Neural progenitor cell (in vitro differentiated cells): ENCODE data around the gene NDRG4. TPM values are rescaled to one million over a fixed set of nuclear protein-coding genes. Genes with fewer than 3 reads are reported as not detected.

Experiments
- DNase-seq: peaks from one replicate; pipeline ENCODE4 v3.0.0-alpha.2; 2016; ENCODE audit warnings: low spot score
- H2AFZ ChIP-seq: fragments of 200-600 bp; sonication (generic); replicated peaks from 2 replicates; pipeline ENCODE4 v1.6.1; 2016; ENCODE audit warnings: antibody characterized with exemption
- H3F3A ChIP-seq: fragments of 200-600 bp; sonication (generic); 2 replicates; pipeline ENCODE4 v1.6.1; 2016; ENCODE audit warnings: antibody characterized with exemption, low read depth
- H3K27ac ChIP-seq: fragments of 200-600 bp; sonication (generic); 2 replicates; pipeline ENCODE4 v1.5.1; 2016; ENCODE audit warnings: mild to moderate bottlenecking
- H3K27me3 ChIP-seq: fragments of 200-600 bp; sonication (generic); 2 replicates; pipeline ENCODE4 v1.6.1; 2016; ENCODE audit warnings: mild to moderate bottlenecking, moderate library complexity
- H3K36me3 ChIP-seq: fragments of 200-600 bp; sonication (generic); 2 replicates; pipeline ENCODE4 v1.5.1; 2016
- H3K4me1 ChIP-seq: fragments of 200-600 bp; sonication (generic); 2 replicates; pipeline ENCODE4 v1.6.1; 2016; ENCODE audit warnings: mixed run types
- H3K4me2 ChIP-seq: fragments of 200-600 bp; sonication (generic); 2 replicates; pipeline ENCODE4 v1.6.1; 2016
- H3K4me3 ChIP-seq: fragments of 200-600 bp; sonication (generic); 2 replicates; pipeline ENCODE4 v1.5.1; 2016
- H3K79me2 ChIP-seq: fragments of 200-600 bp; sonication (generic); 2 replicates; pipeline ENCODE4 v1.6.1; 2016; ENCODE audit warnings: low read depth
- H3K9ac ChIP-seq: fragments of 200-600 bp; sonication (generic); 2 replicates; pipeline ENCODE4 v1.6.1; 2016
- H3K9me3 ChIP-seq: fragments of 200-600 bp; sonication (generic); 2 replicates; pipeline ENCODE4 v1.5.1; 2016; ENCODE audit warnings: low read depth
- H4K20me1 ChIP-seq: fragments of 200-600 bp; sonication (generic); 2 replicates; pipeline ENCODE4 v1.6.1; 2016; ENCODE audit warnings: low read depth
- H3K27ac Mint-ChIP-seq: 3 replicates; pipeline ENCODE4 v1.8.0; 2021; ENCODE audit warnings: mixed read lengths
- H3K27me3 Mint-ChIP-seq: 2 replicates; pipeline ENCODE4 v1.8.0; 2022; ENCODE audit warnings: low read depth, mild to moderate bottlenecking, inconsistent platforms, moderate library complexity, mixed read lengths; ENCODE audit not compliant: insufficient read depth
- H3K36me3 Mint-ChIP-seq: 3 replicates; pipeline ENCODE4 v1.8.0; 2021; ENCODE audit warnings: mixed read lengths
- H3K4me1 Mint-ChIP-seq: 3 replicates; pipeline ENCODE4 v1.8.0; 2021; ENCODE audit warnings: mixed read lengths
- H3K4me3 Mint-ChIP-seq: 3 replicates; pipeline ENCODE4 v1.8.0; 2021; ENCODE audit warnings: mild to moderate bottlenecking, moderate library complexity, mixed read lengths
- H3K9me3 Mint-ChIP-seq: 3 replicates; pipeline ENCODE4 v1.8.0; 2020; ENCODE audit warnings: mixed read lengths
- EZH2 ChIP-seq: fragments of 200-600 bp; sonication (generic); IDR thresholded peaks from 2 replicates; pipeline ENCODE4 v1.6.1; 2017; ENCODE audit warnings: antibody characterized with exemption, mild to moderate bottlenecking, moderate library complexity
- EZH2phosphoT487 ChIP-seq: fragments of 200-600 bp; sonication (generic); IDR thresholded peaks from 2 replicates; pipeline ENCODE4 v1.6.1; 2017; ENCODE audit warnings: antibody characterized with exemption
- total RNA-seq: library from RNA; depleted of rRNA; stranded (reverse); fragments of >200 nt; gene quantifications from 2 replicates; pipeline ENCODE4 v1.2.3, GENCODE V29; 2015; ENCODE audit warnings: low replicate concordance
- TF ChIP-seq, protein P1 (sequence below): fragments of 200-600 bp; sonication (generic); IDR thresholded peaks from 2 replicates; pipeline ENCODE4 v1.5.1; 2017; ENCODE audit warnings: antibody characterized with exemption, mild to moderate bottlenecking

The NDRG4 gene
- total RNA-seq, 1 donor from 2014 or later, result 14.6 TPM

DNA sequence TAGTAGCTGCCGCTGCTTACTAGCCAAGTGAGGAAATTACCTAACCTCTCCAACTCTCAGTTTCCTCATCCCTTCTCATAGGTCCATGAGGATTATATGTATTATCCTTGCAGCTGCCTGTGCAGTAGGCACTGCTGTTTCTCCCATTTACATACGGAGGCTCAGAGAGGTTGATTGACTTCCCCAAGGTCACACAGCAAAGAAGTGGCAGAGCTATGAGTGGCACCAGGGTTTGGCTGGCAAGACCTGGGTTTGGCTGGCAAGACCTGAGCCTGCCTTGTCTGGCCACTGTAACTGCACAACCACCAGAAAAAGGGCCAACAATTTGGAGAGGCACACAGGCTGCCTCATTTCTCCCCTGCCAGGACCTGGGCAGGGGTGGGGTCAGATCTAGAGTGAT, 2.5 kb upstream of the NDRG4 start:
- H3K9me3 Mint-ChIP-seq, result no peaks in the 10 kb centered on the region
- H3K9ac ChIP-seq, result no peak overlapping the region
- H3K36me3 ChIP-seq, result no peaks in the 10 kb centered on the region
- no peak for TF ChIP-seq EZH2
- TF ChIP-seq, protein P1, sequence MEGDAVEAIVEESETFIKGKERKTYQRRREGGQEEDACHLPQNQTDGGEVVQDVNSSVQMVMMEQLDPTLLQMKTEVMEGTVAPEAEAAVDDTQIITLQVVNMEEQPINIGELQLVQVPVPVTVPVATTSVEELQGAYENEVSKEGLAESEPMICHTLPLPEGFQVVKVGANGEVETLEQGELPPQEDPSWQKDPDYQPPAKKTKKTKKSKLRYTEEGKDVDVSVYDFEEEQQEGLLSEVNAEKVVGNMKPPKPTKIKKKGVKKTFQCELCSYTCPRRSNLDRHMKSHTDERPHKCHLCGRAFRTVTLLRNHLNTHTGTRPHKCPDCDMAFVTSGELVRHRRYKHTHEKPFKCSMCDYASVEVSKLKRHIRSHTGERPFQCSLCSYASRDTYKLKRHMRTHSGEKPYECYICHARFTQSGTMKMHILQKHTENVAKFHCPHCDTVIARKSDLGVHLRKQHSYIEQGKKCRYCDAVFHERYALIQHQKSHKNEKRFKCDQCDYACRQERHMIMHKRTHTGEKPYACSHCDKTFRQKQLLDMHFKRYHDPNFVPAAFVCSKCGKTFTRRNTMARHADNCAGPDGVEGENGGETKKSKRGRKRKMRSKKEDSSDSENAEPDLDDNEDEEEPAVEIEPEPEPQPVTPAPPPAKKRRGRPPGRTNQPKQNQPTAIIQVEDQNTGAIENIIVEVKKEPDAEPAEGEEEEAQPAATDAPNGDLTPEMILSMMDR, result no peak
- TF ChIP-seq EZH2phosphoT487, result no peak
- no peaks in the 10 kb centered on the region for H3K9me3 ChIP-seq
- peaks cover 38% of the 10 kb centered on the region for H3K4me1 ChIP-seq
- H3K27me3 ChIP-seq, result peaks cover 19% of the 10 kb centered on the region
- H3K79me2 ChIP-seq, result no peaks in the 10 kb centered on the region
- H3K27me3 Mint-ChIP-seq, result peaks cover 13% of the 10 kb centered on the region
- no peak overlapping the region for H3K4me2 ChIP-seq
- no peaks in the 10 kb centered on the region for H4K20me1 ChIP-seq
- H3K36me3 Mint-ChIP-seq, result no peaks in the 10 kb centered on the region
- no peak overlapping the region for H3K27ac ChIP-seq
- DNase-seq, result no peak
- peak overlapping the region; percentile 74 for H3K27ac Mint-ChIP-seq
- peaks cover 23% of the 10 kb centered on the region for H3F3A ChIP-seq
- H3K4me3 Mint-ChIP-seq, result no peak overlapping the region
- peaks cover 69% of the 10 kb centered on the region for H3K4me1 Mint-ChIP-seq
- no peak overlapping the region for H2AFZ ChIP-seq
- H3K4me3 ChIP-seq, result no peak overlapping the region

DNA sequence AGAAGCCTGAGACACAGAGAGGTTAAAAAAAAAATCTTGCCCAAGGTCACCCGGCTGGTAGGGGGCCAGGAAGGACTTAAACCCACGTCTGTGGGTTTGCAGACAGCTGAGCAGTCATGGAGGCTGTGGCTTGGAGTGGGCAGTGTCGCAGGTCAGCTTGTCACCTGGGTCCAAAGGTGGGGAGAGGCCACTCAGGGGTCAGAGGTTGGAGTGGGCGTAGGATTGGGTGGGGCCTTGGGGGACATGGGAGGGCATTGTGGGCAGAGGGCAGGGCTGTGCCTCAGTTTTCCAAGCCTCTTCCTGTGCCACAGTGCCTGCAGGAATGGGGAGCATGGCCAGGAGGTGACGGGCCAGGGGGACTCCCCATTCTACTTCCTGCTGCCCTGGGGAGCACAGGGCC, 2.0 kb upstream of the NDRG4 start:
- peaks cover 64% of the 10 kb centered on the region for H3K4me1 Mint-ChIP-seq
- Histone ChIP-seq H4K20me1 (no peaks in the 10 kb centered on the region), H3K36me3 (no peaks in the 10 kb centered on the region), H3K9me3 (no peaks in the 10 kb centered on the region), H2AFZ (no peak overlapping the region), H3F3A (peaks cover 23% of the 10 kb centered on the region), H3K4me2 (no peak overlapping the region), H3K4me1 (peaks cover 34% of the 10 kb centered on the region), H3K4me3 (no peak overlapping the region), H3K79me2 (no peaks in the 10 kb centered on the region), H3K27ac (no peak overlapping the region), H3K27me3 (peaks cover 24% of the 10 kb centered on the region), H3K9ac (no peak overlapping the region)
- no peaks in the 10 kb centered on the region for H3K9me3 Mint-ChIP-seq
- no peak overlapping the region for H3K4me3 Mint-ChIP-seq
- no peaks in the 10 kb centered on the region for H3K36me3 Mint-ChIP-seq
- H3K27ac Mint-ChIP-seq, result peak overlapping the region; percentile 74
- TF ChIP-seq, protein P1, result no peak
- TF ChIP-seq EZH2phosphoT487, result no peak
- TF ChIP-seq EZH2, result no peak
- no peak for DNase-seq
- H3K27me3 Mint-ChIP-seq, result peaks cover 11% of the 10 kb centered on the region

DNA sequence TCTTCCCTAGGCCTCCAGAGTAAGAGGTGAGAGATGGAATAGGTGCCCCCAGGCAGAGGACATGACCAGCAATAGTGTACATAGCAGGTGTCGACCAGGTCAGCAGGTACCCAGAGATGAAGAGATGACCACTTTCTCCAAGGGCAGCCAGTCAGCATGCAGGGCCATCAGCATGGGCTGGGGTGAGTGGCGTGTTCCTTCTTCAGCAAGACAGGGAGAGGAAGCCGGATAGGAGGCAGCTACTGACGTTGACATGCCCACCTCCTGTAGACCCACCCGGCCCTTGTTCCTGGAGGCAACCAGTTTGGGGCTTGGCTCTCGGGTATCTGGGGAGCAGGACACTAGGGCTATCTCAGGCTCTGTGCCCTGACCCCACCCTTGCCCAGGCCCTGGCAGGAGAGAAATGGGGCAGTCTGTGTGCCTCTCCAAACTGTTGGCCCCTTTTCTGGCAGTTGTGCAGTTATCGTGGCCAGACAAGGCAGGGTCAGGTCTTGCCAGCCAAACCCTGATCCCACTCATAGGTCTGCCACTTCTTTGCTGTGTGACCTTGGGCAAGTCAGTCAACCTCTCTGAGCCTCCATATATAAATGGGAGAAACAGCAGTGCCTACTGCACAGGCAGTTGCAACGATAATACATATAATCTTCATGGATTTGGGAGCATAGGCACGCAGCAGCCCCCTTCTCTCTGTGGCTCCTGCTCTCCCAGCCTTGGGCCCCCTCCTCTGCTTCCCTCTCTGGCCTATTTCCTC, 1.4 kb upstream of the NDRG4 start:
- H3K27ac Mint-ChIP-seq, result peak overlapping the region; percentile 94
- Histone ChIP-seq H3K79me2 (no peaks in the 10 kb centered on the region), H3F3A (peaks cover 23% of the 10 kb centered on the region), H3K27me3 (peaks cover 25% of the 10 kb centered on the region), H3K9me3 (no peaks in the 10 kb centered on the region), H3K4me3 (no peak overlapping the region), H4K20me1 (no peaks in the 10 kb centered on the region), H3K4me1 (peaks cover 32% of the 10 kb centered on the region), H3K27ac (no peak overlapping the region), H3K36me3 (no peaks in the 10 kb centered on the region), H3K4me2 (no peak overlapping the region), H2AFZ (no peak overlapping the region), H3K9ac (no peak overlapping the region)
- peaks cover 58% of the 10 kb centered on the region for H3K4me1 Mint-ChIP-seq
- H3K9me3 Mint-ChIP-seq, result no peaks in the 10 kb centered on the region
- DNase-seq, result no peak
- TF ChIP-seq, protein P1, result no peak
- peak overlapping the region; percentile 66 for H3K4me3 Mint-ChIP-seq
- peaks cover 11% of the 10 kb centered on the region for H3K27me3 Mint-ChIP-seq
- no peaks in the 10 kb centered on the region for H3K36me3 Mint-ChIP-seq
